Aorta (tissue), 5 donors: ENCODE results near the gene DICER1. TPM values are rescaled to one million over a fixed set of nuclear protein-coding genes. Genes with fewer than 3 reads are reported as not detected.
"Not testable (repeated sequence)": the region's sequence is repeated elsewhere in the genome, so short reads cannot be mapped to it uniquely, and the experiment has no call there.

Experiments
- ATAC-seq: fragments of 200-7000 bp; cut with Tn5 transposase; one replicate; pipeline ENCODE4 v1.9.1; 2022; ENCODE audit warnings: moderate library complexity; ENCODE audit not compliant: low FRiP score
- DNase-seq, 2 donors: peaks; one replicate each; pipeline ENCODE4 v3.0.0-alpha.2; 2020
- H3K27ac ChIP-seq, 2 donors: one replicate each; pipeline ENCODE4 v1.5.1; 2013; ENCODE audit warnings: low read length in 2 of 2, mild to moderate bottlenecking in 2 of 2, moderate library complexity in 2 of 2, control low read depth in 1 of 2, inconsistent platforms in 1 of 2, low read depth in 1 of 2
- H3K27me3 ChIP-seq, 2 donors: one replicate each; pipeline ENCODE4 v1.6.1; 2013; ENCODE audit warnings: control low read depth in 1 of 2, low read length in 1 of 2, mild to moderate bottlenecking in 1 of 2, moderate library complexity in 1 of 2; ENCODE audit not compliant: insufficient read depth in 2 of 2, control insufficient read depth in 1 of 2
- H3K36me3 ChIP-seq, 2 donors: one replicate each; pipeline ENCODE4 v1.6.1; 2013; ENCODE audit warnings: control low read depth in 1 of 2, low read length in 1 of 2, mild to moderate bottlenecking in 1 of 2; ENCODE audit not compliant: insufficient read depth in 2 of 2, control insufficient read depth in 1 of 2
- H3K4me1 ChIP-seq, 2 donors: one replicate each; pipeline ENCODE4 v1.6.1; 2013; ENCODE audit warnings: low read length in 2 of 2, control low read depth in 1 of 2, mild to moderate bottlenecking in 1 of 2, moderate library complexity in 1 of 2; ENCODE audit not compliant: insufficient read depth in 2 of 2, control insufficient read depth in 1 of 2
- H3K4me3 ChIP-seq, 2 donors: one replicate each; pipeline ENCODE4 v1.5.1; 2013; ENCODE audit warnings: low read length in 2 of 2, control low read depth in 1 of 2, mild to moderate bottlenecking in 1 of 2
- H3K9me3 ChIP-seq: one replicate; pipeline ENCODE4 v1.6.1; 2013; ENCODE audit warnings: mild to moderate bottlenecking, low read length; ENCODE audit not compliant: control insufficient read depth
- WGBS, 2 donors: extraction: QIAGEN DNeasy Blood & Tissue Kit; methylation state at CpG; one replicate each; pipeline ENCODE4 v1.1.7; 2013; 5-methylcytosine and 5-hydroxymethylcytosine counted together
- intact Hi-C, 2 donors: fragments of 100-400 bp; cut with DNase I; formaldehyde crosslinking; loops; one replicate each; pipeline versions ENCODE4 v1.14.2 to v1.15.0; 2022
- long read RNA-seq, 2 donors: library from polyadenylated mRNA; unstranded; transcript quantifications; one replicate each; pipeline ENCODE4 v2.0.0, GENCODE V29; 2020 to 2021
- polyA plus RNA-seq, 2 donors: library from polyadenylated mRNA; stranded (reverse); fragments of 200-250 nt; gene quantifications; one replicate each; pipeline ENCODE4 v1.2.3, GENCODE V29; 2013
- total RNA-seq, 2 donors: library from RNA; stranded (reverse); fragmentation: NEBNext Ultra II Directional; extraction: Animal tissue kit (Norgen Biotek cat#: 25700); gene quantifications; one replicate each; pipeline ENCODE4 v1.2.1, GENCODE V29; 2021
- donor health status: healthy with polysubstance abuse.
- donor health status: Bipolar disorder and iron deficiency.
- donor health status: DM: no; HTN: no; CAD: no.
- donor health status: DM: no; HTN: no; CAD: no.
- donor health status: DM: yes; HTN: yes; CAD: no.

DICER1 gene
- 10 to 100 TPM; 60.9 to 73.6 TPM for total RNA-seq
- polyA plus RNA-seq, result 10 to 100 TPM in 1 of 2 donors, 1 to 10 TPM in 1; 6.4 to 11.3 TPM
- long read RNA-seq, donor 1, partial matches to known transcripts, result 7 of 14 reads
- long read RNA-seq, donor 1, other reads (novel, unspliced or antisense), result 7 of 14 reads
- long read RNA-seq, donor 2, partial matches to known transcripts, result 4 of 16 reads
- long read RNA-seq, donor 2, other reads (novel, unspliced or antisense), result 12 of 16 reads

GRCh38 chr14:95157327-95158189, at the start of gene DICER1:
TSS of gene DICER1 (minus strand) at chr14:95157529. CDS start at chr14:95133458, 24,071 bp downstream.
- peaks cover 3 to 5% of the 10 kb centered on the region in 2 donors for H3K4me1 ChIP-seq
- peak within 1 kb of the TSS; percentile 72 to 99 for H3K4me3 ChIP-seq
- no peaks in the 10 kb centered on the region for H3K36me3 ChIP-seq
- DNase-seq (peak; percentile 98 to 100), ATAC-seq (peak; percentile 99)
- intact Hi-C loops, result loop anchor here in 1 of 2 donors (10.0 kb wide), 1 partner anchor 357 kb away; the partner anchor contains the start of gene SYNE3
- peak within 1 kb of the TSS; percentile 47 to 69 for H3K27ac ChIP-seq
- WGBS, 2 donors, result 0% methylated on average over 40 to 77 of the region's 77 CpGs
- no peaks in the 10 kb centered on the region for H3K9me3 ChIP-seq
- no peaks in the 10 kb centered on the region for H3K27me3 ChIP-seq

GRCh38 chr14:95206534-95206933, 49.2 kb upstream of the DICER1 start:
- intact Hi-C loops, result no loop called here
- Histone ChIP-seq H3K27me3 (no peaks in the 10 kb centered on the region), H3K4me3 (no peak overlapping the region), H3K9me3 (peaks cover 3% of the 10 kb centered on the region), H3K4me1 (no peaks in the 10 kb centered on the region), H3K36me3 (peaks cover 0 to 3% of the 10 kb centered on the region in 2 donors), H3K27ac (no peak overlapping the region)
- ATAC-seq (no peak), DNase-seq (no peak)
- WGBS, 2 donors, result 90 to 93% methylated on average over 2 of the region's 2 CpGs

- Histone ChIP-seq H3K27me3 (no peaks in the 10 kb centered on the region), H3K4me1 (no peaks in the 10 kb centered on the region), H3K36me3 (peaks cover 0 to 3% of the 10 kb centered on the region in 2 donors), H3K4me3 (no peak overlapping the region), H3K27ac (no peak overlapping the region), H3K9me3 (peaks cover 3% of the 10 kb centered on the region)
- DNase-seq (no peak), ATAC-seq (no peak)
- WGBS, 2 donors, result 86 to 87% methylated on average over 2 of the region's 2 CpGs
- intact Hi-C loops, result no loop called here
These were observed 47.4 kb upstream of the DICER1 start for GRCh38 chr14:95204705-95205104.

GRCh38 chr14:95201745-95202144, 44.4 kb upstream of the DICER1 start:
- 95 to 96% methylated on average over 2 of the region's 2 CpGs for WGBS, 2 donors
- intact Hi-C loops, H3K27ac ChIP-seq, H3K27me3 ChIP-seq, H3K4me1 ChIP-seq, H3K9me3 ChIP-seq, H3K4me3 ChIP-seq, DNase-seq, H3K36me3 ChIP-seq, ATAC-seq: not testable (repeated sequence)

- H3K4me1 ChIP-seq, result no peaks in the 10 kb centered on the region
- H3K9me3 ChIP-seq, result peaks cover 3% of the 10 kb centered on the region
- H3K27me3 ChIP-seq, result no peaks in the 10 kb centered on the region
- DNase-seq (no peak), ATAC-seq (no peak)
- peaks cover 0 to 3% of the 10 kb centered on the region in 2 donors for H3K36me3 ChIP-seq
- H3K4me3 ChIP-seq, result no peak overlapping the region
- no peak overlapping the region for H3K27ac ChIP-seq
- intact Hi-C loops, result no loop called here
- WGBS, 2 donors, result 89 to 92% methylated on average over 7 of the region's 7 CpGs
These were observed 43.1 kb upstream of the DICER1 start for GRCh38 chr14:95200404-95200803.

- peaks cover 0 to 3% of the 10 kb centered on the region in 2 donors for H3K36me3 ChIP-seq
- ATAC-seq, result no peak
- H3K27me3 ChIP-seq, result no peaks in the 10 kb centered on the region
- intact Hi-C loops, result no loop called here
- no peak for DNase-seq
- no peak overlapping the region for H3K27ac ChIP-seq
- WGBS, 2 donors, result 80 to 81% methylated on average over 8 of the region's 8 CpGs
- H3K4me1 ChIP-seq, result no peaks in the 10 kb centered on the region
- no peak overlapping the region for H3K4me3 ChIP-seq
- H3K9me3 ChIP-seq, result peaks cover 3% of the 10 kb centered on the region
These were observed 42.1 kb upstream of the DICER1 start for GRCh38 chr14:95199298-95199983.

- H3K9me3 ChIP-seq, result no peaks in the 10 kb centered on the region
- H3K27ac ChIP-seq, result no peak overlapping the region
- ATAC-seq, result no peak
- DNase-seq, result no peak
- no peaks in the 10 kb centered on the region for H3K27me3 ChIP-seq
- H3K4me1 ChIP-seq, result no peaks in the 10 kb centered on the region
- no peak overlapping the region for H3K4me3 ChIP-seq
- intact Hi-C loops, result no loop called here
- no peaks in the 10 kb centered on the region for H3K36me3 ChIP-seq
- 95% methylated on average over 9 of the region's 9 CpGs for WGBS, 2 donors
These were observed 41.0 kb upstream of the DICER1 start for GRCh38 chr14:95198320-95198719.

- intact Hi-C loops, result no loop called here
- DNase-seq, result no peak
These were observed 40.2 kb upstream of the DICER1 start for GRCh38 chr14:95197551-95197950.

More at GRCh38 chr14:95197551-95197950, 40.2 kb upstream of the DICER1 start:
- Histone ChIP-seq H3K36me3 (no peaks in the 10 kb centered on the region), H3K27me3 (no peaks in the 10 kb centered on the region), H3K4me3 (no peak overlapping the region), H3K4me1 (no peaks in the 10 kb centered on the region), H3K9me3 (no peaks in the 10 kb centered on the region), H3K27ac (no peak overlapping the region)
- 88 to 91% methylated on average over 8 of the region's 8 CpGs for WGBS, 2 donors
- no peak for ATAC-seq
